GM18867 (cell line): ENCODE measurements around the gene SDHC.
"Not testable (repeated sequence)": the region's sequence is repeated elsewhere in the genome, so short reads cannot be mapped to it uniquely, and the experiment has no call there.

Experiments used
- ATAC-seq: cut with Tn5 transposase; IDR thresholded peaks from one replicate; pipeline ENCODE4 v1.9.1; 2021; ENCODE audit warnings: mild to moderate bottlenecking, moderate library complexity; ENCODE audit not compliant: unreplicated experiment

SDHC gene

GRCh38 chr1:161381707-161382106 lies 67.5 kb downstream of the SDHC start:
- ATAC-seq, result no peak

- no peak for ATAC-seq
These were observed 68.2 kb downstream of the SDHC start for GRCh38 chr1:161382214-161383019.

GRCh38 chr1:161388639-161389038 lies 74.5 kb downstream of the SDHC start:
- no peak for ATAC-seq

GRCh38 chr1:161389158-161389557 lies 75.0 kb downstream of the SDHC start:
- ATAC-seq, result not testable (repeated sequence)

GRCh38 chr1:161389691-161390558 lies 75.7 kb downstream of the SDHC start:
- ATAC-seq, result peak; percentile 86

GRCh38 chr1:161390559-161390858 lies 76.3 kb downstream of the SDHC start:
- ATAC-seq, result no peak

GRCh38 chr1:161391136-161391535 lies 77.0 kb downstream of the SDHC start:
- ATAC-seq, result not testable (repeated sequence)

GRCh38 chr1:161391611-161392010 lies 77.4 kb downstream of the SDHC start:
- no peak for ATAC-seq

- no peak for ATAC-seq
These were observed 79.0 kb downstream of the SDHC start for GRCh38 chr1:161393151-161393550.

GRCh38 chr1:161397038-161397437 lies 82.9 kb downstream of the SDHC start:
- not testable (repeated sequence) for ATAC-seq

GRCh38 chr1:161398900-161399256 lies 84.7 kb downstream of the SDHC start:
- ATAC-seq, result no peak

- ATAC-seq, result peak; percentile 74
These were observed 85.2 kb downstream of the SDHC start for GRCh38 chr1:161399257-161399998.

GRCh38 chr1:161402446-161402845 lies 88.3 kb downstream of the SDHC start:
- ATAC-seq, result no peak

- no peak for ATAC-seq
These were observed 89.9 kb downstream of the SDHC start for GRCh38 chr1:161404051-161404597.

- not testable (repeated sequence) for ATAC-seq
These were observed 92.4 kb downstream of the SDHC start for GRCh38 chr1:161406551-161406950.

- ATAC-seq, result no peak
These were observed 93.3 kb downstream of the SDHC start for GRCh38 chr1:161407451-161407985.

GRCh38 chr1:161408429-161409052 lies 94.4 kb downstream of the SDHC start:
- no peak for ATAC-seq

- ATAC-seq, result peak; percentile 58
These were observed 95.9 kb downstream of the SDHC start for GRCh38 chr1:161409848-161410635.

GRCh38 chr1:161410636-161410970 lies 96.4 kb downstream of the SDHC start:
- ATAC-seq, result not testable (repeated sequence)
